T-cell (primary cell): ENCODE measurements around the gene VDAC1. TPM values are rescaled to one million over a fixed set of nuclear protein-coding genes. Genes with fewer than 3 reads are reported as not detected.
A peak's percentile ranks its signal among the peaks of the same experiment; 100 is the strongest.

Experiments
- ATAC-seq, 4 experiments: fragments of 200-7000 bp in 3 of 4; fragments of 150-1000 bp in 1 of 4; cut with Tn5 transposase; replicated peaks in 1 of 4; 1 replicate in 3 of 4; 2 replicates in 1 of 4; pipeline ENCODE4 v1.10.0; 2021; ENCODE audit warnings: moderate library complexity in 3 of 4, mild to moderate bottlenecking in 2 of 4, moderate number of reproducible peaks in 1 of 4
- CTCF ChIA-PET, 2 donors: fragments of 300-600 bp; sonication (Branson Sonifier 250); formaldehyde crosslinking; loops; one replicate each; lab custom pipeline; 2022; ENCODE audit warnings: antibody characterized with exemption in 2 of 2; lab: Charles Lee
- POLR2A ChIA-PET, 2 donors: fragments of 300-600 bp; sonication (Branson Sonifier 250); formaldehyde crosslinking; loops; one replicate each; lab custom pipeline; 2022; ENCODE audit warnings: antibody characterized with exemption in 2 of 2; lab: Charles Lee
- DNase-seq, 35 experiments: peaks; one replicate each; pipeline versions ENCODE4 v3.0.0 to v3.0.0-alpha.2; 2013 to 2023
- H3K27ac ChIP-seq: one replicate; pipeline ENCODE4 v1.5.1; 2013; ENCODE audit warnings: low read length
- H3K27me3 ChIP-seq, 2 experiments: replicated peaks in 1 of 2; 1 replicate in 1 of 2; 2 replicates in 1 of 2; pipeline versions ENCODE4 v1.6.1 to v1.7.0; 2013; ENCODE audit warnings: low read length in 1 of 2, mixed read lengths in 1 of 2; ENCODE audit not compliant: control insufficient read depth in 2 of 2, insufficient read depth in 2 of 2; ENCODE audit errors: extremely low read depth in 1 of 2
- H3K36me3 ChIP-seq, 2 donors: 1 replicate in 1 of 2; 2 replicates in 1 of 2; pipeline versions ENCODE4 v1.6.1 to v1.7.0; 2013; ENCODE audit warnings: low read length in 1 of 2; ENCODE audit not compliant: control insufficient read depth in 2 of 2, insufficient read depth in 1 of 2; ENCODE audit errors: extremely low read depth in 1 of 2
- H3K4me1 ChIP-seq, 2 experiments: 1 replicate in 1 of 2; 2 replicates in 1 of 2; pipeline versions ENCODE4 v1.6.1 to v1.7.0; 2013; ENCODE audit warnings: low read length in 2 of 2, mixed read lengths in 1 of 2; ENCODE audit not compliant: insufficient read depth in 2 of 2, control insufficient read depth in 1 of 2; ENCODE audit errors: extremely low read depth in 1 of 2
- H3K4me3 ChIP-seq, 2 donors: 1 replicate in 1 of 2; 2 replicates in 1 of 2; pipeline versions ENCODE4 v1.5.1 to v1.7.0; 2013; ENCODE audit warnings: mild to moderate bottlenecking in 2 of 2, low read length in 1 of 2, moderate library complexity in 1 of 2; ENCODE audit not compliant: control insufficient read depth in 1 of 2; ENCODE audit errors: extremely low read depth in 1 of 2
- H3K9me3 ChIP-seq: 2 replicates; pipeline ENCODE4 v1.7.0; 2013
- H3K27ac Mint-ChIP-seq, 2 donors: one replicate each; pipeline ENCODE4 v1.8.0; 2020 to 2021; ENCODE audit warnings: mild to moderate bottlenecking in 2 of 2, mixed read lengths in 2 of 2
- H3K27me3 Mint-ChIP-seq, 2 donors: one replicate each; pipeline ENCODE4 v1.8.0; 2021 to 2022; ENCODE audit warnings: mixed read lengths in 2 of 2
- H3K36me3 Mint-ChIP-seq: one replicate; pipeline ENCODE4 v1.8.0; 2021; ENCODE audit warnings: mixed read lengths
- H3K4me1 Mint-ChIP-seq, 3 donors: one replicate each; pipeline ENCODE4 v1.8.0; 2020 to 2022; ENCODE audit warnings: mixed read lengths in 3 of 3, mild to moderate bottlenecking in 1 of 3
- H3K4me3 Mint-ChIP-seq, 3 donors: one replicate each; pipeline ENCODE4 v1.8.0; 2020 to 2022; ENCODE audit warnings: mild to moderate bottlenecking in 3 of 3, mixed read lengths in 3 of 3, moderate library complexity in 3 of 3
- H3K9me3 Mint-ChIP-seq, 3 donors: one replicate each; pipeline ENCODE4 v1.8.0; 2020 to 2022; ENCODE audit warnings: mixed read lengths in 3 of 3
- WGBS: methylation state at CpG from one replicate; pipeline ENCODE4 v1.1.5; 2013; ENCODE audit warnings: missing lambda C conversion rate; ENCODE audit not compliant: insufficient coverage; 5-methylcytosine and 5-hydroxymethylcytosine counted together
- total RNA-seq, 35 experiments: library from RNA in 6 of 35; stranded (reverse) in 6 of 35; fragments of 120-200 nt in 1 of 35; gene quantifications; one replicate each; pipeline versions ENCODE4 v1.2.1 to v1.2.4 and lab custom pipeline; 2013 to 2026

VDAC1 gene
- total RNA-seq, 5 donors from 2014 or later (not counting 1 experiment from before 2014, with no cell fraction given) = 45.8 to 58.7 (median 54.6) TPM

- H3K4me1 ChIP-seq = no peaks in the 10 kb centered on the region
- no peak overlapping the region for H3K4me3 Mint-ChIP-seq
- H3K27ac ChIP-seq = no peak overlapping the region
- ATAC-seq = no peak
- no peaks in the 10 kb centered on the region for H3K9me3 ChIP-seq
- no peak overlapping the region for H3K27ac Mint-ChIP-seq
- POLR2A ChIA-PET = no interaction called here
- no peaks in the 10 kb centered on the region for H3K9me3 Mint-ChIP-seq
- no peaks in the 10 kb centered on the region for H3K36me3 ChIP-seq
- CTCF ChIA-PET = no interaction called here
- peaks cover 0 to 17% of the 10 kb centered on the region in 2 experiments for H3K27me3 ChIP-seq
- H3K4me3 ChIP-seq = no peak overlapping the region
- DNase-seq = peak in 9 of 35 experiments; percentile 13 to 50 (median 19)
- peaks cover 3 to 11% of the 10 kb centered on the region in 2 donors for H3K27me3 Mint-ChIP-seq
- no peaks in the 10 kb centered on the region for H3K36me3 Mint-ChIP-seq
- H3K4me1 Mint-ChIP-seq = no peaks in the 10 kb centered on the region
- 85% methylated on average over 5 of the region's 19 CpGs for WGBS
Observed at GRCh38 chr5:133944263-133945185, 60.3 kb downstream of the VDAC1 start.

GRCh38 chr5:133943475-133943817, 61.3 kb downstream of the VDAC1 start:
- H3K27ac Mint-ChIP-seq = no peak overlapping the region
- Histone ChIP-seq H3K9me3 (no peaks in the 10 kb centered on the region), H3K4me1 (no peaks in the 10 kb centered on the region), H3K27me3 (peaks cover 0 to 17% of the 10 kb centered on the region in 2 experiments), H3K27ac (no peak overlapping the region), H3K36me3 (no peaks in the 10 kb centered on the region), H3K4me3 (no peak overlapping the region)
- peaks cover 3 to 11% of the 10 kb centered on the region in 2 donors for H3K27me3 Mint-ChIP-seq
- H3K36me3 Mint-ChIP-seq = no peaks in the 10 kb centered on the region
- no peaks in the 10 kb centered on the region for H3K4me1 Mint-ChIP-seq
- 100% methylated on average over 4 of the region's 7 CpGs for WGBS
- ATAC-seq (no peak), DNase-seq (no peak)
- no peak overlapping the region for H3K4me3 Mint-ChIP-seq
- no peaks in the 10 kb centered on the region for H3K9me3 Mint-ChIP-seq
- ChIA-PET POLR2A (no interaction called here), CTCF (no interaction called here)

- Histone ChIP-seq H3K4me3 (no peak overlapping the region), H3K27me3 (peaks cover 0 to 17% of the 10 kb centered on the region in 2 experiments), H3K4me1 (no peaks in the 10 kb centered on the region), H3K9me3 (no peaks in the 10 kb centered on the region), H3K27ac (no peak overlapping the region), H3K36me3 (no peaks in the 10 kb centered on the region)
- DNase-seq (no peak), ATAC-seq (no peak)
- Mint-ChIP-seq H3K4me3 (no peak overlapping the region), H3K9me3 (no peaks in the 10 kb centered on the region), H3K27me3 (peaks cover 3 to 11% of the 10 kb centered on the region in 2 donors), H3K36me3 (no peaks in the 10 kb centered on the region), H3K27ac (no peak overlapping the region), H3K4me1 (no peaks in the 10 kb centered on the region)
- POLR2A ChIA-PET = no interaction called here
- CTCF ChIA-PET = no interaction called here
- WGBS = 78% methylated on average over 7 of the region's 11 CpGs
Observed at GRCh38 chr5:133942614-133943474, 61.9 kb downstream of the VDAC1 start.

- H3K4me3 Mint-ChIP-seq = no peak overlapping the region
- CTCF ChIA-PET = no interaction called here
- H3K27me3 Mint-ChIP-seq = peaks cover 3 to 11% of the 10 kb centered on the region in 2 donors
- Histone ChIP-seq H3K4me3 (no peak overlapping the region), H3K27ac (no peak overlapping the region), H3K36me3 (no peaks in the 10 kb centered on the region), H3K27me3 (peaks cover 0 to 17% of the 10 kb centered on the region in 2 experiments), H3K4me1 (no peaks in the 10 kb centered on the region), H3K9me3 (no peaks in the 10 kb centered on the region)
- no peak overlapping the region for H3K27ac Mint-ChIP-seq
- DNase-seq (no peak), ATAC-seq (no peak)
- WGBS = 100% methylated on average over 3 of the region's 8 CpGs
- peaks cover 0 to 4% (median 0%) of the 10 kb centered on the region in 3 donors for H3K4me1 Mint-ChIP-seq
- H3K9me3 Mint-ChIP-seq = no peaks in the 10 kb centered on the region
- POLR2A ChIA-PET = no interaction called here
- no peaks in the 10 kb centered on the region for H3K36me3 Mint-ChIP-seq
Observed at GRCh38 chr5:133941456-133942196, 63.1 kb downstream of the VDAC1 start.

- no peak overlapping the region for H3K27ac ChIP-seq
- POLR2A ChIA-PET = no interaction called here
- WGBS = no CpG with 5 or more reads among the region's 3 CpGs
Observed at GRCh38 chr5:133939668-133940067, 65.1 kb downstream of the VDAC1 start.

DNA sequence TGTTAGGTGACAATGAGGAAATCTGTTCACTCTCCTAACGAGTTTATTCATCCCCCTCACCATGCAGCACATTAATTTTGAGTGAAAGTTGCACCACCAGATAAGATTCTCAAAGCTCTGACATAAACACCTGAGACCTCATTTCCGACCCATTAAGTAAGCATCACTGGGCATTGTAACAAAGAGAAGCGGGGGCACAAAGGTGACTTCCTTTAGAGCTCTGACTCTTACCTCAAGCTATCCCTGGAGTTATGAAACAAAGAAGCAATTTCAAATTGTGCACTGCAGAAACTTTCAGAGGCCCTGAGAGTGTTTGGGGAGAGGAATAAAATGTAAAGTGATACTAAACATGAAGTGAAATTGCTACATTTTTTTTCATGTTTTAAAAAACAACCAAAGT, 65.8 kb downstream of the VDAC1 start:
- no peak overlapping the region for H3K4me3 ChIP-seq

More at GRCh38 chr5:133939668-133940067, 65.1 kb downstream of the VDAC1 start:
- Histone ChIP-seq H3K36me3 (no peaks in the 10 kb centered on the region), H3K27me3 (peaks cover 0 to 31% of the 10 kb centered on the region in 2 experiments), H3K4me1 (no peaks in the 10 kb centered on the region), H3K9me3 (no peaks in the 10 kb centered on the region), H3K4me3 (no peak overlapping the region)
- H3K36me3 Mint-ChIP-seq = no peaks in the 10 kb centered on the region
- DNase-seq (no peak), ATAC-seq (no peak)
- CTCF ChIA-PET = interaction anchor here in 1 of 2 donors (0.6 kb wide), 1 partner anchor 22 kb away, joined by 10 read pairs; no protein-coding TSS in a partner anchor
- peaks cover 3 to 9% of the 10 kb centered on the region in 2 donors for H3K27me3 Mint-ChIP-seq
- no peak overlapping the region for H3K4me3 Mint-ChIP-seq
- H3K4me1 Mint-ChIP-seq = peaks cover 0 to 5% (median 0%) of the 10 kb centered on the region in 3 donors
- no peaks in the 10 kb centered on the region for H3K9me3 Mint-ChIP-seq
- no peak overlapping the region for H3K27ac Mint-ChIP-seq

More for the DNA sequence above, 65.8 kb downstream of the VDAC1 start:
- ChIA-PET POLR2A (interaction anchor here in 1 of 2 donors (0.5 kb wide), 1 partner anchor 22 kb away, joined by 3 read pairs; no protein-coding TSS in a partner anchor), CTCF (no interaction called here)
- H3K4me3 Mint-ChIP-seq = no peak overlapping the region
- ATAC-seq (no peak), DNase-seq (no peak)
- no peaks in the 10 kb centered on the region for H3K36me3 Mint-ChIP-seq
- no peaks in the 10 kb centered on the region for H3K4me1 ChIP-seq
- H3K36me3 ChIP-seq = no peaks in the 10 kb centered on the region
- no peaks in the 10 kb centered on the region for H3K9me3 ChIP-seq
- peaks cover 3 to 4% of the 10 kb centered on the region in 2 donors for H3K27me3 Mint-ChIP-seq
- no CpG with 5 or more reads among the region's 3 CpGs for WGBS
- no peak overlapping the region for H3K27ac Mint-ChIP-seq
- H3K9me3 Mint-ChIP-seq = no peaks in the 10 kb centered on the region
- H3K27me3 ChIP-seq = peaks cover 0 to 30% of the 10 kb centered on the region in 2 experiments
- H3K4me1 Mint-ChIP-seq = peaks cover 0 to 8% (median 0%) of the 10 kb centered on the region in 3 donors
- H3K27ac ChIP-seq = no peak overlapping the region
